T-helper 9 cell (primary cell): ENCODE data around the gene ZNF407.

Experiments used
- DNase-seq: peaks from one replicate; pipeline ENCODE4 v3.0.0-alpha.2; 2020

Gene ZNF407

DNA sequence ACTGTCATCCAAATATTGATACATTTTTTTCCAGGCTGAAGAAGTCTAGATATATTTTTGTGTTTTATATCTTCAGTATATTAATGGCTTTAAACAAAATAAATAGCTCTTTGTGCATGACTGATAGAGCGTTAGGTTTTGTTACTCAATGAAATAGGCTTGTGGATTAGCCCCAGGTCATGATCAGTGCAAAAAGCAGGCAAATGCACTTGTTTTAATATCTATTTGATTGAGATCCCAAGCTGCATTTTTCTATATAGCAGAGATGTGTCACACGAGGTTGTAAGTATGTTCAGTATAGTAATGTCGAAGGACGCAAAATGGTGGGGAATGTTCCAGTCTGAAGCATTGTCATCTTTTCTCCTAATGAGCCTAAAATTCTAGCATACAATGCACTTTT, 198.5 kb downstream of the ZNF407 start:
- no peak for DNase-seq

DNA sequence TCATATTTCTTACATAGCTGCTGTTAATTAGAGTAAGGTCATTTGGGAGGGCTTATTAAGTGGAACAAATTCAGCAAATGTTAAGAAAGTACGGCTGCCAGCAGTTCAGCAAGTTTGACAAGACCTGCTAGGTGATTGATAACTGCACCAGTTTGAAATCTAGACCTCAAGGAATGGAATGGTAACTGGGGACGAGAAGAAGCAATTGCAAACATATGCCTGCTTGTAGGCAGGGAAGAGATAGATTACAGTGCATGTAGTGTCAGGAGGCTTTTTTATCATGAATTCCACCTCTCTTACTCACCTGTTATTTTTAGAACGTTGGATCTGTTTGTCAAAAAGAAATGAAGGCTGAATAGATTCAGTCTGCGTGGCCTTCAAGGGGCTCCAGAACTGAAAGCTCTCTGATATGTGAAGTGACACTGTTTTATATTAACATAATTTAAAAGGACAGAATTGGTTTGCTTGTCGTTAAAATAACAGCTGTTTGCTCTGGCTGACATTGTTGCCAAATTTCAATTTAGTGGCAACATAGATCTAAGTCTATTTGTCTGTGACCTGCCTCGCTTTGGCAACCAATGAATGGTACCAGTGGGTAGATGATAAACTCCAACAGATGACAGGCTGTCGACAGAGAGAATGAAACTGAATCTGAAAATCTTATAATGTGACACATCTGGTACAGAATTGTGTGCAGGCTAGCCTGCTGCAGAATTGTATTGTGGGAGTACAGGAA, 199.3 kb downstream of the ZNF407 start:
- no peak for DNase-seq

GRCh38 chr18:74797577-74798151, 200.0 kb downstream of the ZNF407 start:
- DNase-seq: no peak

GRCh38 chr18:74799542-74799941, 201.9 kb downstream of the ZNF407 start:
- no peak for DNase-seq

- no peak for DNase-seq
Measured at GRCh38 chr18:74800098-74800497, 202.4 kb downstream of the ZNF407 start.

GRCh38 chr18:74803117-74803516, 205.4 kb downstream of the ZNF407 start:
- DNase-seq: no peak

GRCh38 chr18:74803769-74804168, 206.1 kb downstream of the ZNF407 start:
- DNase-seq: no peak

DNA sequence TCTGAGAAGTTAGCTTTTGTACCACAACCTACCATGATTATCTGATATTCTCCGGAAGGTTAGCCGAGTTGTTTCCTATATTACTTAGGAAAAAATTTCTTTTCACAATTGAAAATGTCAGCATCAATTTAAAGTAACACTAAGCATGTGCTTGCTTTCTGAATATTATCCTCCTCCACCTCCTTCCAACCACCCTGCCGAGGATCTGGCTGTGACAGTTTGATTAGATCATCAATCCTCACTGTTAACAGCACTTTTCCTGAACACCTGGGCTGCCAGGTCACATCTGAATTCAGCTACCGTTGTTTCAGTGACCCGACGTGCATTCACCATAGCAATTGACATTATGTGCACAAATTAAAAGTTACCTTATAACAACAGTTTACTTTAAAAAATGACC, 207.0 kb downstream of the ZNF407 start:
- no peak for DNase-seq

- no peak for DNase-seq
Measured at GRCh38 chr18:74806073-74806472, 208.4 kb downstream of the ZNF407 start.

- DNase-seq: no peak
Measured at GRCh38 chr18:74806700-74807416, 209.2 kb downstream of the ZNF407 start.

DNA sequence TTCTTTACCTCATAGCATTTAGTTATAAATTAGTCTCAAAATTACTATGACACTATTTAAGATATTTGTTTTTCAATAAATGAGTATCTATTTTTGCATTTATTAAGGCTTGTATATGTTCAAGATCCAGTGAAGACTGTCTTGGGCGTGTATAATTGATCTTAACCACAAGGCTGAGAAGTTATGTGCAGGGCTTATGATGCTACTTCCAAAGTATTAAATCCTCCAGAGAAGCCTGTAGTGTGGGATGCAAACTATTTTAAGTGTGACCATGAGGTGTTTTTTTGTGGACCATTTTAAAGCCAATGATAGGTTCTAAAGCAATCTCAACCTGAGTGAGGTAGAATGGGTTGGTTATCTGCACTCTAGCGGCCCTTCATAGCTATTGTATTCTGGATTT, 219.9 kb downstream of the ZNF407 start:
- DNase-seq: no peak

DNA sequence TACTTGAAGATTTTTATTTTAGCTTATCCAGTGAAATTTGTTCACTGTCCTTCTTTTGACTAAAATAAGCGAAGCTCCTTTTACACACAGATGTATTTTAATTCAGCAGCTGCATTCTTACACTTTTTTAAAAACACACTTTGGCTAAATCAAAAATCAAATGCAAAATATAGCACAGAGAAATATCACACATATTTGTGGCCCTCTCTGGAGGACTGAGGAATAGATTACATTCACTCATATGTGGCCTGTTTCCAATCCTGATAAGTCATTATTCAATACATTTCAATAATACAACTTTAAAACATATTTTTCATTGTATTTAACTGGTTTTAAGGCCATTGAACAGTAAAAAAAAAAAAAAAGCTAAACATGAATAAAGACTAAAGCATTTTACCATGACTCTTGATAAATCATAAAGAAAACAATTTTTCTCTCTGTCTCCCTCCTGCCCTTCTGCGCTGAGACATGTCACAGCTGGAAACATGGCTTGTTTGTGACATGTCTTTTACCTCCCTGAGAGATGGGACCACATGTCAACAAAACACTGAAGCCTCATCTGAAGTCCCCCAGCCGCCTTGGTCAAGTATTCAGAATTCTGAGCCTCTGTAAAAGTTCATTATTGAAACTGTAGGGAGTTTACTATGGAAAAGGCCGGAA, 221.0 kb downstream of the ZNF407 start:
- no peak for DNase-seq

GRCh38 chr18:74819433-74820059, 221.9 kb downstream of the ZNF407 start:
- no peak for DNase-seq

DNA sequence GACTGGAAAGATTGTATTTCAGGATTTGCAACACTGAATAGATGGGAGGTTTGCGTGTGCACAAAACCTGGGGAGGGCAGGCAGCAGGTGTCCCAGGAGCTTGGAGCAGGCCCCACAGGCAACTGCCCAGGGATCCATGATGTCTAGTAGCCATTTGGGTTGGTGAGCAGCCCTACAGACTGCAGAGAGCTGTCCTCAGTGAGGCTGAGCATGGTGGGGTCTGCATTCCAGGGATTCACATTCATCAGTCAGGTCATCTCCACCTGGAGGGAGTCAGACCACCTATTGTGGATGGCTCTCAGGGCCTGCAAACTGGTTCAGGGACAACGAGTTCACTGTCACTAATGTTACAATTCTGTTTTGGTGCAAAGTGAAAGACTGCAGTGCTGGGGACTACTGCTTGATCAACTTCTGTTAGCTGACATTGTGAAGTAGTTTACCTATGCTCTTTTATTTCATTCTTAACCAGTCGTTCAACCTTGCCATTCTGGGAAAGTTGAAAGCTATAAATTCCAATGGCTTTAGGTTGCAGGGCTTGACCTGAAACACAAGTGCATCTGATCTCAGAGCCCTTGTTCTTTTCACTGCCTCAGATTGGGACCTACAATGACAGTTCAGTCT, 222.6 kb downstream of the ZNF407 start:
- no peak for DNase-seq

DNA sequence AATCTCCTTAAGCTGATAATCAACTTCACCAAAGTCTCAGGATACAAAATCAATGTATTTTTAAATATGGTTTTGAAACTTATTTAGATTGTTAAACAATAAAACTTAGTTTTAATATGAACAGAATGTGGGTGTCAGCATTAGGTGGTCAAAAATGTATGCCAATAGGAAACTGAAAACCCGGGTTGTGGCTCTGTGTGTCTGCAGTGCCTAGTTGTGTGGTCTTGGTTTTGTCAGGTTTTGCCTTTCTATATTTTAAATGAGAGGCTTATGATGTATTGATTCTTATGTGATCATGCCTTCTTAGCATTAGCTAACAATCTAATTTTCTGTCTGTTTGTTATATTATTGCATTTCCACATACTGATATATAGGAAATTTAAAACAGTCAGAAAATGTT, 227.8 kb downstream of the ZNF407 start:
- no peak for DNase-seq

- DNase-seq: no peak
Measured at GRCh38 chr18:74826572-74826971, 228.9 kb downstream of the ZNF407 start.

DNA sequence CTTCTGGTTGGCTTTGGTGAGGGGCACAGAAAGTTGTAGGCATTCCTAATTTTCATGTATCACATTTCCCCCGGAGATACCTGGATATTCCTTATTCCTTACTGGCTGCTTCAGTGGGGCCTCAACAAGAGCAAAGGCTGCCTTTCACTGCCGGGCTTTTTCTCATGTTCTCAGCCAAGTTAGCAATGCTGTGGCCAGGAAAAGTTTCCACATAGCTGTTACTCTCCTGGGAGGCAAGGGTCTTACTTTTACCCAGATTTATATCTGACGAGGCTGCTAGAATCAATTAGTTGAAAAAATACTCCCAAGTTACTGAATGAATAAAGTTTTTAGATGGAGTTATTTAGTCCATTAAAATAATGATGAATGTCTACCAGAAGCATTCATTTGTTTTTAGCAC, 230.5 kb downstream of the ZNF407 start:
- DNase-seq: no peak

DNA sequence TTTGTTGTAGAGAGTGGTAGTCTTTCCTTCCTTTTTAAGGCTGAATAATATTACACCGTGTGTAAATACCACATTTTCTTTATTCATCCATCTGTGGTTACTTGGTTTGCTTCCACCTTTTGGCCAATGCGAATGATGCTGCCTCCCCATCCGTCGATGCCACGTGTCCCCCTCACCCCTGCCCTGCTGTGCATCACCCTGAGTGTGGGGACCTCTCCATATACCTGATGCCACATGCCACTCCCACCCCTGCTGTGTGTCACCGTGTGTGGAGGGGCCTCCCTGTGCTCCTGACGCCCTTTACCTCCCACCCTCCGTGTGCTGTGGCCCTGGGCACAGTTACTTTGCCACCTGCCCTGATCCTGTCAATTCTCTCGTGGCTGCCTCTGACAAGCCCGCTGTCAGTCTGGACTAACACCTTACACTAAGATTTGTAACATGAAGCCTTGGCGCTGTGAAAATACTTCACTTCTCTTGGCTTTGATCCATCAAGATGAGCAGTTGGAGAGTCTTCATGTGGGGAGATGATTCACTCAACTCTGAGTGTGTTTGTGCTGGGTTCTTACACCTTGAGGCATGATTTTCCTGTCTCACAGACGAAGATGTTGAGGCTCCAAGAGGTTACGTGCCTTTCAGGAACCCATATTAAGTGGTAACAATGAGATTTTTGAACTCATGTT, 234.0 kb downstream of the ZNF407 start:
- DNase-seq: no peak

GRCh38 chr18:74832381-74832780, 234.7 kb downstream of the ZNF407 start:
- DNase-seq: no peak

GRCh38 chr18:74832999-74833398, 235.3 kb downstream of the ZNF407 start:
- no peak for DNase-seq

DNA sequence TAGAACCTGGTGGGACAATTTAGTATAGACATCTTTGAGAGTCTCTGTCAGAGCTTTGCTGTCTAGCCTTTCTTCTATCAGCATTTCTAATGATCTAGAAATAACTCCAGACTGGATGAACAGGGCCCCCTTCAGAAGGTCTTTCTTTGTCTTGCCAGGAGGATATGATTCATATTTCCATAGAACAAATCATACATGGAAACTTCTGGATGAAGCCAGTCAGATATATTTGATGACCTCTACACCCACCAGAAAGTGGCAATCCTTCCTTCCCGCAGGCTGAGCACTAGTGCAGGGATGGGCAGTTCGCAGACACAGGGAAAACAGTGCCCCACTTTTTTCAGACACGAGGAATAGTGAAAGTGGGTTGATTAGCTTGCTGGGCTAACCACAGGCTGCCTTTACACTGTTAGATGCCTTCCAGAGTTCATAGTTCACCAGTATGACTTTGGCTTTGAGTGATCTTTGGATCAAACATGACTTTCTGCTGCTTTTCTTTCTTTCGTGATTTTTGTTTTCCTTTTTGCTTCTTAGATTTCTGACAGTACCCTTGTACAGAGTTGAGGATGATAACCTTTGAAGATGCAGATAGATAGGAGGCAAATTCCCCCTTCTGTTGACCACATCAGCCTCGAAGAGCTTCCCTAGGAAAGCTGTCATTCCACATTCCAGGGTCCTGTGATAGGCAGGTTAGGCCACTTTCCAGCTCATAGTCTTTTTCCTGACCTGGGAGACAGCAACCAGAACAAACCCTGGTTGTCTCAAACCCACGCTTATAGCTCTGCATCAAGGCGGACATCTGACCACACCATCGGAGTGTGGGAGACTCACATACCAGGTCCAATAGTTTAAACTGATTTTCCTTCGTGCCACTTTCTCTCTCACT, 237.0 kb downstream of the ZNF407 start:
- DNase-seq: no peak
